Suprapubic skin (tissue), 4 donors: ENCODE measurements around the gene P4HA1.

Experiments
- CTCF ChIP-seq, 2 donors: fragments of 200-600 bp in 1 of 2; fragments of 450-650 bp in 1 of 2; sonication (generic) in 1 of 2; IDR thresholded peaks; one replicate each; pipeline ENCODE4 v1.5.1; 2016 to 2019; ENCODE audit warnings: antibody characterized with exemption in 2 of 2, mild to moderate bottlenecking in 1 of 2, moderate library complexity in 1 of 2
- EP300 ChIP-seq: sonication (generic); formaldehyde crosslinking; IDR thresholded peaks from one replicate; pipeline ENCODE4 v1.6.1; 2017; ENCODE audit warnings: antibody characterized with exemption
- POLR2A ChIP-seq, 2 donors: fragments of 450-650 bp; IDR thresholded peaks; one replicate each; pipeline ENCODE4 v1.6.1; 2017; ENCODE audit warnings: antibody characterized with exemption in 2 of 2, mild to moderate bottlenecking in 2 of 2, moderate library complexity in 2 of 2
- POLR2AphosphoS5 ChIP-seq, 3 donors: sonication (generic); formaldehyde crosslinking; IDR thresholded peaks; one replicate each; pipeline ENCODE4 v1.6.1; 2017; ENCODE audit warnings: antibody characterized with exemption in 3 of 3

GRCh38 chr10:73043766-73044377, 52.8 kb downstream of the P4HA1 start:
- no peak for TF ChIP-seq POLR2A (IDR thresholded peaks at IDR 0.05)
- TF ChIP-seq EP300 = no peak
- TF ChIP-seq CTCF (IDR thresholded peaks at IDR 0.05) = no peak
- no peak for TF ChIP-seq POLR2AphosphoS5 (IDR thresholded peaks at IDR 0.05)
